Glomerular visceral epithelial cell (primary cell): ENCODE measurements around the gene TCF12.

Source experiments
- DNase-seq: peaks from one replicate; pipeline ENCODE4 v3.0.0-alpha.2; 2016; ENCODE audit errors: extremely low spot score

Gene TCF12

DNA sequence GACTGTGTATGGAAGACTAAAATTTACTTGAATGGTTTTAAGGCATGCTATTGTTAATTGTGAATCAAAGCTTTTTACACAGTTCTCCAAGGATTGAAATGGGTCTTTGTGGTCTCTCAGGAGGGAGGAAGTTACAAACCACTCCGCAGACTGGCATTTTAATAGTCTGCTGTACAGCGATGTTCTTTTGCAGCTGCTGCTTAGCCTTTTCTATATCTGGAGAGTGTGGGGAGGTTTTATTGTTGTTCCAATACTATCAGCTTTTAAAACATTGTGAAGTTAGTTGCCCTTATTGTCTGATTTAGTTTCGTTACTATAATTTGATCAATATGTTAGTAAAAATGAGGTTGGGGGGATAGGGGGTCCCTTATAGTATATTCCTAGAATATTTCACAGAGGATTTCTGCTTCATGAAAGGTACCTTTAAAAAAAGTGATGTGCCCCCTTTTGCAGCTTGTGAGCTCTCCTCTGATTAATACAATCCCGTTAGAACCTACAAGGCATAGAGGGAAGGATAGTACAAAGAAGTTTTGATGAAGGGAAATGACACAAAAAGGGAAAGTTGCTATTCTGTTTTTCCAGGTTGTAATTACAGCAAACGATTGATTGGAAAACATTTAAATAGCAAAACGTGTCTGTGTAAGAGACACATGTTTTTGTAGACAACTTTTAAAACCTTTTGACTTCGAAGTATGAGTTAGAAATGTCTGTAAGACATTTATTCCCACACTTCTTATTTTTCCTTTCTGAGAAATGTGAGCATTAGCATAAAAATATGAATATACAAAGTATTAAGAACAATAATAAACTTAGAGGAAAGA lies 299.5 kb downstream of the TCF12 start:
- peak; percentile 35 for DNase-seq

DNA sequence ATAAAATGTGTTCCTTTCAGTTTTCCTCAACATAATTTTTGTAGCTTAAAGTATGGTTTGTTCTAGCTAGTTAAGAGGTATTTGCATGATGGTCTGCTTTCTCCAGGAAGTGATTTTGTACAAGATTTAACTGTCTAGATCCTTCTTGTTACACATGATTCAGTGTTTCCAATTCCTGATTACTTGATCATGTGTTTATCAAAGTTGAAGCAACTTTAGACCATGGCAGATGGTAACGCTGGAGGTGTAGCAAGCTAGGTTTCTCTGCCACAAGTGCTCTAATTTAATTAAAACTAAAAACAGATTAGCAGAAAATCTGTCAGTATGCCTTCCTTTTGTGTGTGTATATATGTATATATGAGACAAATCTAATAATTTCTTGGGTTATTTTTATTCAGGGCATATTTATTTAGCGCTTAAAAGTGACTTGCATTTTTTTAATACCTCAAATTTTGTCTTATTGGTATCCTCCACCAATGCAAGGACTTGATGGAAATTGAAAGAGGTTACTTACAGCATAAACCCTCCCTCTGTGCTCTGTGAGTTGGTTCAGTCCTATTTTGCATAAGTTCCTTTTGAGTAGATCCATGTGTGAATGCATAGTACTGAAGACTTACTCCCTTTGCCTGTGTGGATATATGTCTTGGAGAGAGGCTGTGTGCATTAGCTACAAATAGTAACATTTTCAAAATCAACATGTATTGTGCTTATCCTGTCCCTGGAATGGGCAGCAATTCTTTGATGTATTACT lies 300.6 kb downstream of the TCF12 start:
- DNase-seq = peak; percentile 49

DNA sequence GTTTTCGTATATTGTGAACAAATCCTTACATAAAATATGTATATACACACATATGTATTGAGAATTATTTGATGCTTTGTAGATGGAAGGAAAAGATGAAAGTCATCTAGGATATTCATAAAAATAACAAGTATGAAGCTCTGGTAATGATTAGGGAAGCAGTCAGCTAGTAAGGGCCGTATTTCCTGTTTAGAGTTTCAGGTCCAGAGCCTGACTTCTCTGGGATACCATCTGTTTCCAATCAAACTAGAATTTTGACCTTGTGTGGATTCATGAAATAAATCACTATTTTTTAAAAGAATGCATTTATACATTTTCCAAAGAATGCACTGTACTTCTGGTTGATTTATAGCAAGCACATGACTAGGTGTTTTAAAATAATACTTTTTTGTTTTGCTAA lies 301.8 kb downstream of the TCF12 start:
- DNase-seq = no peak

DNA sequence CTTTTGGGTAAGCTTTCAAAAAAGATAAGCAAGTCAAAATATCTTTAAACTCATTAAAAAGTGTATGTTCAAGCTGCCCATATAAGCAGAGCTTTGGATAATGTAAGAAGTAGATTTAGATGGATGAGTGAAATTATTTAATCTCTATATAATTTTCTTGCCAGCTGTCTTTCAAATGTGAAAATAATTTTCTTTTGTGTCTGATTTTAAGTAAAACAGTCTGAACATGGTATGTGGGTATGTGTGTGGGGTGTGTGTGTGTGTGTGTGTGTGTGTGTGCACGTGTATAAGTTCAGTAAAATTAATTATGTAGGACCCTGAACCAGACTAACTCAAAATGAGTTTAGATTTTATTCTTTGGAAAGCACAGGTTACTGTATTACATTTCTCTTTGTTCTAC lies 302.7 kb downstream of the TCF12 start:
- no peak for DNase-seq

- DNase-seq = no peak
These were observed 304.9 kb downstream of the TCF12 start for GRCh38 chr15:57223345-57223744.

GRCh38 chr15:57223887-57224286 lies 305.4 kb downstream of the TCF12 start:
- DNase-seq = no peak

DNA sequence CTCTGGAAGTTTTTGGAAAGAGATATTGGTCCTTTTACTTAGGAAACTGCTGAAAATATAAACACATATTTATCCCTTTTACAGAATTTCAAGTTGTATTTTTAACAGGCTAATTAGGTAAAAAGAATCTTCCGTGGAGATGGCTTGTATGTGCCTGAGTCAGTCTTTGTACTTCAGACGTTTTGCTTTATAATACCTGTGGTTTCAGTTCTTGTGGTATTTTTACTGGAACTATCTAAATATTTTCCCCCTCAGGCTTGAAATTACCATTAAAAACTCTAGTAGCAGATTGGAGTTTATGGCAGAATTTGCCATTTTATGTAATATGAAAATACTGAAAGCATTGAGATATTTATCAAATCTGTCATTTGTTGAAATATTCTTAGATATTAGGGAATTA lies 306.2 kb downstream of the TCF12 start:
- DNase-seq = peak; percentile 40

GRCh38 chr15:57227166-57227565 lies 308.7 kb downstream of the TCF12 start:
- DNase-seq = no peak

DNA sequence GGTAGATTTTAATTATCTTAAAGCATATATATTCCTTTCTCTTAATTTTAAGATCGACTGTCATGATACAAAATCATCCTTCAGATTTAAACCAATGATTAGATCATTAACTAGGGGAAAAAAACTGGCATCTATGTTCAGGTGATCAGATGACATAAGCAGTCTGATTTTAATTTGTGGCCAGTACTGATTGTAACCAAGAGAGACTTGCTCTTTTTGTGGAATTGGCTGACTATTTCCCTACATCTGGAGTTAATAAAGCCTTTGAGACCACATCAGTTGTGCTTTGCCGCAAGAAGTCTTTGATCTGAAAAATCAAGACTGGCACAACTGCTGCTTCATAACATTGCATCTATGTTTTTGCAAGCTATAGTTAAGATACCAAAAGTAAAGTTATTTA lies 309.5 kb downstream of the TCF12 start:
- DNase-seq = no peak

- no peak for DNase-seq
These were observed 310.0 kb downstream of the TCF12 start for GRCh38 chr15:57228395-57228794.

GRCh38 chr15:57229051-57229450 lies 310.6 kb downstream of the TCF12 start:
- no peak for DNase-seq

GRCh38 chr15:57231559-57231958 lies 313.1 kb downstream of the TCF12 start:
- no peak for DNase-seq

- no peak for DNase-seq
These were observed 315.7 kb downstream of the TCF12 start for GRCh38 chr15:57234156-57234555.

DNA sequence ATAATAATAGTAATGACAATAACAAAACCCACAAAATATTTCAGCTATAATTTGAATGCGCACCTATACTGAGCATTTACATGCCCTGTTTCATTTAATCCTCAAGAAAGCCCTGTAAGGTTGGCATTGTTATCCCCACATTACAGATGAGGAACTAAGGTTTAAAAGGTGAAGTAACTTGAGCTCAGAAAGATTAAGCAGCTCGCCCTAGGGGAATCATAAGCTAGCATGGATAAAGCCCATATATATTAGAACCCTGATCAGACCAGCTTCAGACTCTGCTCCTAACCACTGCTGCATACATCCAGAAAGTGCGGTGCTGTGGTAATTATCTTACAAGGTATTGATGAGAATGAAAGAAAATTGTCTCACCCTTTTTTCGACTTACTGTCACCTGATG lies 316.7 kb downstream of the TCF12 start:
- no peak for DNase-seq

- peak; percentile 79 for DNase-seq
These were observed 317.4 kb downstream of the TCF12 start for GRCh38 chr15:57235873-57236272.

DNA sequence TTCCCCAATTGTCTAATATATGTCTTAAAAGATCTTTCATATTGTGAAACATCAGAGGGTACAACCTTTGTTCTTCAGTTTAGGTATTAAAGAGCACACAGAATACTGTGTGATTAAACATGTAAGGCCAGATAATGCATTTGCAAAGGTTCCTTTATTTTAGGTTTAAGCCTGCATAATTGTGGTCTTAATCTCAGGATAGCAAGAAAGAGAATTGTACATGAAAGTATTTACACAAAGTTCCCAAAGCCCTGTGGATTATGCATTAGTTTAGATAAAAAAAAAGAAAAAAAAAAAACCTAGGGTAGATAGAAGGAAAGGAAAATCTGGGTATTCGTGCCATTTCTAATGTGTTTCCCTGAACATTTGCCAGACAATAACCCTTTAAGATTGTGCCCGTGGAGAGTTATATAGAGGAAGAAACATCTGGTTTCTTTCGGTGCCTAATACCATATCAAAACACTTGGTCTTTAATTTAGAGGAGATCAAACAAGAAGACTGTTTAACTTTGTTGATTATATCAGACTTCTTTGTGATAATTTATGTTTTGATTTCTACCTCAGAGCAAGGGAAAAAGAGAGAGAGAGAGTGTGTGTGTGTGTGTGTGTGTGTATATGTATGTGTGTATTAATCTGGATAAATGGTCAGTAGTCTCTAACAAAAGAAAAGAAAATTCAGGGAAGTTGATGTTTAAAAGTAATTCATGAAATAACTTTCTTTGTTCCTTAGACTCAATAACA lies 318.3 kb downstream of the TCF12 start:
- no peak for DNase-seq

GRCh38 chr15:57237301-57237642 lies 318.8 kb downstream of the TCF12 start:
- no peak for DNase-seq

- no peak for DNase-seq
These were observed 319.2 kb downstream of the TCF12 start for GRCh38 chr15:57237676-57238075.

DNA sequence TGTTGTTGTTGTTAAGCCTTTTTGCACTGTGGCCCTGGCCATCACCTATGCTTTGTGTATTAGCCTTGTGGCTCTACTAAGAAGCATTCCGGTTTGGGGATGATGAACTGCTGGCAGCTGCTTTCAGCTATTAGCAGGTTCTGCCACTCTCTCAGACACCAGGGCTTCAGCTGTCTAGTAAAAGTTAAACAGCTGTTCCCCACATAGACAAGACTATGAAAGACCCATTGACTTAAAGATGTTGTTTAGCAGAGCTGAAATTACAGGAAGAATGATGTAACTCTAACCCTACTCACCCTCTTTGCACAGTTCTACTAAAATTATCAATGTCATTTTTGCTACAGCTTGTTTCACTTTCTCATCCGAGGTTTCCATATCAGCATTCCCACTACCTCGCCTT lies 326.7 kb downstream of the TCF12 start:
- DNase-seq = no peak

- no peak for DNase-seq
These were observed 327.3 kb downstream of the TCF12 start for GRCh38 chr15:57245714-57246113.

GRCh38 chr15:57248074-57248473 lies 329.6 kb downstream of the TCF12 start:
- DNase-seq = no peak

- DNase-seq = no peak
These were observed 332.9 kb downstream of the TCF12 start for GRCh38 chr15:57251308-57251707.

DNA sequence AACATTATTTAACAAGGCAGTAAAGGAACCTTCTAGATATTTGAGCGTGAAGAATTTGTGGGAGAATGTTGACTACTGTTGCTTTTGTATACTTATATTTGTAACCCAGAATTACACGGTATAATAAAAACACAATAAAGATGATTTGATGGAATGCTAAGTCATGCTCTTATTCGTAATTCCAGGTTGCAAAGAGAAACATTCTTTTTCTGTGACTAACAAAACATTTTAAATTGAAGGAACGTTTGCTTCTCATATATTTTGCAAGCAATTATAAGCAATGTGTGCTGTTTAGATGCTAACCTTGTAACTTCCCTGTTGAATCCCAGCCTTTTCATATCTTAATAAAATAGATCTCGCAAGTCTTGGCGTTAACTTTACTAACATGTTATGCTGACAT lies 333.5 kb downstream of the TCF12 start:
- DNase-seq = no peak
